ENCODE results near the gene FOXB1.

- TF ChIP-seq CTCF (IDR thresholded peaks at IDR 0.05) (no peak), SIN3A (IDR thresholded peaks at IDR 0.05; ENCODE audit: borderline replicate concordance, insufficient read depth, low read depth, low read length) (no peak), POLR2AphosphoS5 (IDR thresholded peaks at IDR 0.05; ENCODE audit: low read depth, low read length) (no peak), REST (IDR thresholded peaks at IDR 0.05; ENCODE audit: insufficient read depth in 1 of 2, low read depth in 2 of 2, low read length in 1 of 2) (no peak)
Measured at GRCh38 chr15:59960318-59960717, 43.8 kb upstream of the FOXB1 start.

Data from Panc1 (cell line).